CD4-positive, CD25-positive, alpha-beta regulatory T cell (primary cell): ENCODE data around the gene NCBP2L. TPM values are rescaled to one million over a fixed set of nuclear protein-coding genes. Genes with fewer than 3 reads are reported as not detected.
A peak's percentile ranks its signal among the peaks of the same experiment; 100 is the strongest.

Source experiments
- ATAC-seq, 2 donors: fragments of 150-1000 bp; cut with Tn5 transposase; one replicate each; pipeline ENCODE4 v1.10.0; 2021; ENCODE audit warnings: low read depth in 2 of 2, moderate number of reproducible peaks in 2 of 2, moderate library complexity in 1 of 2
- DNase-seq, 3 donors: peaks; one replicate each; pipeline versions ENCODE4 v3.0.0 to v3.0.0-alpha.2; 2012 to 2022; ENCODE audit warnings: mixed read lengths in 1 of 3
- H3K27ac ChIP-seq: one replicate; pipeline ENCODE4 v1.7.0; 2013; ENCODE audit warnings: mild to moderate bottlenecking, low read length; ENCODE audit not compliant: insufficient read depth, poor library complexity, severe bottlenecking
- H3K27me3 ChIP-seq: one replicate; pipeline ENCODE4 v1.7.0; 2013; ENCODE audit warnings: low read length; ENCODE audit not compliant: control insufficient read depth, insufficient read depth
- H3K36me3 ChIP-seq: one replicate; pipeline ENCODE4 v1.7.0; 2013; ENCODE audit warnings: mild to moderate bottlenecking, low read length, moderate library complexity; ENCODE audit not compliant: control insufficient read depth, insufficient read depth
- H3K4me1 ChIP-seq: 2 replicates; pipeline ENCODE4 v1.7.0; 2013; ENCODE audit warnings: mild to moderate bottlenecking, low read length; ENCODE audit not compliant: insufficient read depth, control insufficient read depth, poor library complexity, severe bottlenecking
- H3K4me3 ChIP-seq: one replicate; pipeline ENCODE4 v1.7.0; 2013; ENCODE audit warnings: low read depth, mild to moderate bottlenecking, low read length, moderate library complexity
- H3K9me3 ChIP-seq, 2 experiments: 1 replicate in 1 of 2; 2 replicates in 1 of 2; pipeline ENCODE4 v1.7.0; 2013; ENCODE audit warnings: low read length in 2 of 2, mild to moderate bottlenecking in 1 of 2, moderate library complexity in 1 of 2; ENCODE audit not compliant: control insufficient read depth in 2 of 2
- H3K27ac Mint-ChIP-seq, 3 donors: one replicate each; pipeline ENCODE4 v1.8.0; 2020 to 2022; ENCODE audit warnings: mild to moderate bottlenecking in 3 of 3, mixed read lengths in 3 of 3, moderate library complexity in 2 of 3
- H3K27me3 Mint-ChIP-seq: one replicate; pipeline ENCODE4 v1.8.0; 2022; ENCODE audit warnings: mild to moderate bottlenecking, mixed read lengths
- H3K36me3 Mint-ChIP-seq: one replicate; pipeline ENCODE4 v1.8.0; 2020; ENCODE audit warnings: mixed read lengths
- H3K4me1 Mint-ChIP-seq, 4 donors: one replicate each; pipeline ENCODE4 v1.8.0; 2020 to 2022; ENCODE audit warnings: mixed read lengths in 4 of 4, mild to moderate bottlenecking in 1 of 4
- H3K4me3 Mint-ChIP-seq, 4 donors: one replicate each; pipeline ENCODE4 v1.8.0; 2020 to 2022; ENCODE audit warnings: mild to moderate bottlenecking in 4 of 4, mixed read lengths in 4 of 4, moderate library complexity in 3 of 4
- H3K9me3 Mint-ChIP-seq, 7 donors: one replicate each; pipeline ENCODE4 v1.8.0; 2020 to 2022; ENCODE audit warnings: mixed read lengths in 7 of 7, mild to moderate bottlenecking in 3 of 7, moderate library complexity in 2 of 7
- polyA plus RNA-seq, 4 donors: library from polyadenylated mRNA; unstranded; fragments of 300-500 nt; fragmentation: Illumina TruSeq; gene quantifications; one replicate each; pipeline ENCODE4 v1.2.3, GENCODE V29; 2021
- total RNA-seq: library from RNA; stranded (reverse); gene quantifications from one replicate; pipeline ENCODE4 v1.2.3, GENCODE V29; 2022

The NCBP2L gene
- total and polyA plus RNA-seq, 5 donors from 2014 or later, result not detected

GRCh38 chrX:107743995-107744394 is 33.5 kb upstream of the NCBP2L start:
- no peak overlapping the region for H3K27ac ChIP-seq
- Mint-ChIP-seq H3K9me3 (peaks cover 0 to 3% (median 0%) of the 10 kb centered on the region in 7 donors), H3K27ac (peak overlapping the region in 2 of 3 donors; percentile 14 to 92), H3K4me1 (peaks cover 5 to 45% (median 7%) of the 10 kb centered on the region in 4 donors), H3K36me3 (no peaks in the 10 kb centered on the region), H3K27me3 (peaks cover 7% of the 10 kb centered on the region), H3K4me3 (peak overlapping the region in 1 of 4 donors; percentile 75)
- DNase-seq, result no peak
- no peaks in the 10 kb centered on the region for H3K9me3 ChIP-seq
- no peaks in the 10 kb centered on the region for H3K36me3 ChIP-seq
- peaks cover 27% of the 10 kb centered on the region for H3K4me1 ChIP-seq
- no peaks in the 10 kb centered on the region for H3K27me3 ChIP-seq
- H3K4me3 ChIP-seq, result no peak overlapping the region
- no peak for ATAC-seq

- Mint-ChIP-seq H3K9me3 (peaks cover 0 to 3% (median 0%) of the 10 kb centered on the region in 7 donors), H3K4me3 (no peak overlapping the region), H3K27ac (peak overlapping the region in 1 of 3 donors; percentile 92)
These were observed 32.7 kb upstream of the NCBP2L start for GRCh38 chrX:107744868-107745267.

DNA sequence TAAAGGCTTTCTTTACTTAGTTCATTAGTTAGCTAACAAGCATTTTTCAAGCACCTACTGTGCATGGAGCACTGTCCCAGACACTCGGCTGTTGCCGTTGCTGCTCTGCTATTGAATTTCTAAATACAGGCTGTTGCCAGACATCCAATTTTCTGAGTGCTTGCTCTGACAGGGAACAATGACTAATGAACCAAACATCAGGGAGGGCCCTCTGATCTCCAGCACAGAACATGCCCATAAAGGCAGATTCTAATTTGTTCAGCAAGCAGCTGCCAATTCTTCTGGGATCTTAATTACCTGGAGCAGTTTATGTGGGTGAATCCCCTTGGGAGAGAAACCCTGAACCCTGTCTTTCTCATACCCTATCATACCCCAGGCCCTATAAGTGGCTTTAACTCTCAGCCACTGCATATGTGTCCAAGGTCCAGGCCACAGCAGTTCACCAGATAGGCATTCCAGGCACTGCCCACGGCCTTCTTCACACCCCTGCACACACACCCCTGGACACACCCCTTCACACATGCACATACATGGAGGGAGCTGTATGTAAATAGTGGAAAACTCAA is 29.9 kb upstream of the NCBP2L start:
- no peaks in the 10 kb centered on the region for H3K36me3 ChIP-seq
- H3K27me3 Mint-ChIP-seq, result no peaks in the 10 kb centered on the region
- H3K36me3 Mint-ChIP-seq, result no peaks in the 10 kb centered on the region
- peaks cover 6% of the 10 kb centered on the region for H3K4me1 ChIP-seq
- H3K4me3 ChIP-seq, result no peak overlapping the region
- peaks cover 0 to 11% (median 1%) of the 10 kb centered on the region in 4 donors for H3K4me1 Mint-ChIP-seq
- H3K9me3 Mint-ChIP-seq, result peaks cover 0 to 2% (median 0%) of the 10 kb centered on the region in 7 donors
- no peak overlapping the region for H3K4me3 Mint-ChIP-seq
- H3K27ac ChIP-seq, result no peak overlapping the region
- DNase-seq (no peak), ATAC-seq (no peak)
- H3K27ac Mint-ChIP-seq, result no peak overlapping the region
- H3K27me3 ChIP-seq, result no peaks in the 10 kb centered on the region
- no peaks in the 10 kb centered on the region for H3K9me3 ChIP-seq

More at GRCh38 chrX:107744868-107745267, 32.7 kb upstream of the NCBP2L start:
- H3K4me1 ChIP-seq, result peaks cover 27% of the 10 kb centered on the region
- H3K36me3 Mint-ChIP-seq, result no peaks in the 10 kb centered on the region
- no peak for DNase-seq
- no peaks in the 10 kb centered on the region for H3K9me3 ChIP-seq
- no peaks in the 10 kb centered on the region for H3K27me3 ChIP-seq
- peaks cover 5 to 36% (median 7%) of the 10 kb centered on the region in 4 donors for H3K4me1 Mint-ChIP-seq
- no peaks in the 10 kb centered on the region for H3K36me3 ChIP-seq
- H3K27me3 Mint-ChIP-seq, result peaks cover 7% of the 10 kb centered on the region
- no peak overlapping the region for H3K27ac ChIP-seq
- H3K4me3 ChIP-seq, result no peak overlapping the region
- no peak for ATAC-seq

GRCh38 chrX:107748506-107748905 is 29.0 kb upstream of the NCBP2L start:
- peaks cover 0 to 7% (median 1%) of the 10 kb centered on the region in 4 donors for H3K4me1 Mint-ChIP-seq
- peaks cover 0 to 2% (median 0%) of the 10 kb centered on the region in 7 donors for H3K9me3 Mint-ChIP-seq
- H3K36me3 Mint-ChIP-seq, result no peaks in the 10 kb centered on the region
- no peak overlapping the region for H3K27ac Mint-ChIP-seq
- no peaks in the 10 kb centered on the region for H3K9me3 ChIP-seq
- H3K27ac ChIP-seq, result no peak overlapping the region
- DNase-seq, result no peak
- H3K4me1 ChIP-seq, result no peaks in the 10 kb centered on the region
- no peaks in the 10 kb centered on the region for H3K36me3 ChIP-seq
- H3K27me3 Mint-ChIP-seq, result no peaks in the 10 kb centered on the region
- H3K27me3 ChIP-seq, result no peaks in the 10 kb centered on the region
- H3K4me3 ChIP-seq, result no peak overlapping the region
- no peak overlapping the region for H3K4me3 Mint-ChIP-seq
- ATAC-seq, result no peak

DNA sequence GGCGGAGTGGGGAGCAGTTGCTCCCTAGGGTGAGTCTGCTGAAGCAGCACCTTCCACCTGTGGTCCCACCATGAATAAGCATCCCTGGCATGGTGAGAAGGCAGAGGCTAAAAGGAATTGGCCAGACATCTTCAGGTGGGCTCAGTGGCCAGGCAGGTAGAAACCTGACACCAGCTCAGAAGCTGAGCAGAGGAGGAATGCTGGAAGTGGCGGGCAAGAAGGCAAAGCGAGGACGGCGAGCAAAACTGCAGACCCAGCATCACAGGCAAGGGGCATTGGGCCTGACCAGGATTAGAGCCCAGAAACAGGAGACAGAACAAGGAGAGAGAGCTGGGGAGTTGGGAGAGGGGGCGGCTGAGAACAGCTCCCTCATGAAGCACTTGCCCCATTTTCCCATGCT is 27.3 kb upstream of the NCBP2L start:
- no peaks in the 10 kb centered on the region for H3K27me3 ChIP-seq
- H3K9me3 Mint-ChIP-seq, result peaks cover 0 to 2% (median 0%) of the 10 kb centered on the region in 7 donors

GRCh38 chrX:107750861-107751445 is 26.6 kb upstream of the NCBP2L start:
- no peak overlapping the region for H3K4me3 ChIP-seq
- H3K9me3 Mint-ChIP-seq, result peaks cover 0 to 2% (median 0%) of the 10 kb centered on the region in 7 donors
- no peaks in the 10 kb centered on the region for H3K27me3 Mint-ChIP-seq
- H3K27me3 ChIP-seq, result no peaks in the 10 kb centered on the region
- no peaks in the 10 kb centered on the region for H3K36me3 Mint-ChIP-seq
- H3K36me3 ChIP-seq, result no peaks in the 10 kb centered on the region
- no peak overlapping the region for H3K4me3 Mint-ChIP-seq
- H3K4me1 ChIP-seq, result no peaks in the 10 kb centered on the region
- H3K9me3 ChIP-seq, result no peaks in the 10 kb centered on the region
- no peak for ATAC-seq
- DNase-seq, result no peak
- peaks cover 0 to 10% (median 2%) of the 10 kb centered on the region in 4 donors for H3K4me1 Mint-ChIP-seq
- no peak overlapping the region for H3K27ac ChIP-seq
- H3K27ac Mint-ChIP-seq, result peak overlapping the region in 1 of 3 donors; percentile 22

More for the DNA sequence above, 27.3 kb upstream of the NCBP2L start:
- H3K36me3 Mint-ChIP-seq, result no peaks in the 10 kb centered on the region
- H3K27ac Mint-ChIP-seq, result no peak overlapping the region
- DNase-seq, result no peak
- no peak for ATAC-seq
- peak overlapping the region in 1 of 4 donors; percentile 10 for H3K4me3 Mint-ChIP-seq
- Histone ChIP-seq H3K4me1 (no peaks in the 10 kb centered on the region), H3K36me3 (no peaks in the 10 kb centered on the region), H3K27ac (no peak overlapping the region), H3K4me3 (no peak overlapping the region), H3K9me3 (no peaks in the 10 kb centered on the region)
- H3K4me1 Mint-ChIP-seq, result peaks cover 0 to 4% (median 1%) of the 10 kb centered on the region in 4 donors
- H3K27me3 Mint-ChIP-seq, result no peaks in the 10 kb centered on the region

GRCh38 chrX:107752043-107752442 is 25.5 kb upstream of the NCBP2L start:
- Mint-ChIP-seq H3K4me3 (no peak overlapping the region), H3K27ac (no peak overlapping the region)
- ATAC-seq, result no peak

GRCh38 chrX:107752714-107753113 is 24.8 kb upstream of the NCBP2L start:
- Histone ChIP-seq H3K4me1 (no peaks in the 10 kb centered on the region), H3K9me3 (no peaks in the 10 kb centered on the region), H3K27me3 (no peaks in the 10 kb centered on the region), H3K4me3 (no peak overlapping the region), H3K36me3 (no peaks in the 10 kb centered on the region), H3K27ac (no peak overlapping the region)
- Mint-ChIP-seq H3K4me3 (no peak overlapping the region), H3K27me3 (no peaks in the 10 kb centered on the region), H3K4me1 (peaks cover 0 to 12% (median 1%) of the 10 kb centered on the region in 4 donors), H3K27ac (no peak overlapping the region), H3K9me3 (peaks cover 0 to 2% (median 0%) of the 10 kb centered on the region in 7 donors), H3K36me3 (no peaks in the 10 kb centered on the region)
- DNase-seq (no peak), ATAC-seq (no peak)

More at GRCh38 chrX:107752043-107752442, 25.5 kb upstream of the NCBP2L start:
- Histone ChIP-seq H3K9me3 (no peaks in the 10 kb centered on the region), H3K27ac (no peak overlapping the region), H3K36me3 (no peaks in the 10 kb centered on the region), H3K4me1 (no peaks in the 10 kb centered on the region), H3K4me3 (no peak overlapping the region), H3K27me3 (no peaks in the 10 kb centered on the region)
- peaks cover 0 to 10% (median 1%) of the 10 kb centered on the region in 4 donors for H3K4me1 Mint-ChIP-seq
- no peak for DNase-seq
- H3K36me3 Mint-ChIP-seq, result no peaks in the 10 kb centered on the region
- no peaks in the 10 kb centered on the region for H3K27me3 Mint-ChIP-seq
- H3K9me3 Mint-ChIP-seq, result peaks cover 0 to 2% (median 0%) of the 10 kb centered on the region in 7 donors
